ENCODE data around the gene NTM.

The NTM gene

DNA sequence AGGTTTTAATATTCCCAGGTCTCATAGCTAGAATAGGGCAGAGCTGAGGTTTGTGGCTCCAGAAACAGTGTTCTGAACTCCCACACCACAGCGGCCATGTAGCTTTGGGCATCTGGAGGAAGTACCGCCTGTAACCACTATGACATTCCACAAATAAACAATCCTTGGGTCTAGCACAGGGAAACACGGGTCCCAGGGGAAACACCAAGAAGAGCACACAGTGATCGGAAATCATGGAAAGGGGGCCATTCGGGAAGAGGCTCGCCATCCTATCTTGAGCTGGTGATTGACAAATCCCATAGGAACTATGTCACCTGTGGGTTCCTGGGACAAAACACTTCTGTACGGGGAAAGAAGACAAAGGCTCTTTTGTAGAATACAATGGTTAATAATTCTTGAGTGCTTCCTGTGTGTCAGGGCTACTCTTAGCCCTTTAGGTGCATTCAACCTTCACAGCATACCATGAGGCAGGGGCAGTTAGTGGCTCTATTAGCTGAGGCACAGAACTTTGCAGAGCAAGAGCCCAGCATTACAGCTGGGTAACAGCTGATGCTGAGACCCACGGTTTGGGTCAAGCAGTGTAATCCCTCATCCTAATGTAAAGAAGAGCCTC lies 514.2 kb downstream of the NTM start:
- no peak for DNase-seq

DNA sequence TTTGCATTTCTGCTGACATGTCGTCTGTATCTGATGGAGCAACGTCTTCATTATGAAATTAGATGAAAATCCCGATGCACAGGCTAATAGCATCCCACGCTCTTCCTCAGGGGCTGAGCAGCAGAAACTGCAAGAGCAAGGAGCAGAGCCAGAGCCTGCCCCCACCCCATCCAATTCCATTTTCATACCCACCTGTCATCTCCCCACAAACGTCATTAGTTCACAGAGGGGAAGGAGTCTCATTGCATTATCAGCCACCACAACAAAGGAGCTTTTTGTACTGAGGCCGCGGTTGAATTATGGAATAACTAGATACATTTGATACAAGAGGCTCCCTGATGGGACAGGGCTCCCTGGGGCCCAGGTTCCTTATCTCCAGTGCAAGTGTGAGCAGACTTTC lies 515.0 kb downstream of the NTM start:
- DNase-seq, result no peak

DNA sequence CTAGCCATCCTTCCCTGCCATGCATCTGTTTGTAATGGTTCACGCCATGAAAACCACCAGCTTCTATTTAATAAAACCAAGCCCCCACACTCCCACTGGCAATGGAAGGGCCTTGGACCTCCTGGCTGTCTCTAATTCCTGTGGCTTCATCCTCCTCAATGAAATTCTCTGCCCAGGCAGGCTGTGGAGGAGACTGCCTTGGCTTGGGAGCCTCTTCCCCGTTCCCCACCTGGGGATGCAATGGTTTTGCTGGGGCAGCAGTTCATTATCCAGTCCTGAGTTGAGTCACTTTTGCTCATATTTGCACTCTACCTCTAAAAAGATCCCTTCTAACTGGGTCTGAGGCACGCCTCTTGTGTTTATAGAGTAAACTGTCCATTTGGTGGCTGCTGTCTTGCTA lies 515.8 kb downstream of the NTM start:
- DNase-seq, result no peak

DNA sequence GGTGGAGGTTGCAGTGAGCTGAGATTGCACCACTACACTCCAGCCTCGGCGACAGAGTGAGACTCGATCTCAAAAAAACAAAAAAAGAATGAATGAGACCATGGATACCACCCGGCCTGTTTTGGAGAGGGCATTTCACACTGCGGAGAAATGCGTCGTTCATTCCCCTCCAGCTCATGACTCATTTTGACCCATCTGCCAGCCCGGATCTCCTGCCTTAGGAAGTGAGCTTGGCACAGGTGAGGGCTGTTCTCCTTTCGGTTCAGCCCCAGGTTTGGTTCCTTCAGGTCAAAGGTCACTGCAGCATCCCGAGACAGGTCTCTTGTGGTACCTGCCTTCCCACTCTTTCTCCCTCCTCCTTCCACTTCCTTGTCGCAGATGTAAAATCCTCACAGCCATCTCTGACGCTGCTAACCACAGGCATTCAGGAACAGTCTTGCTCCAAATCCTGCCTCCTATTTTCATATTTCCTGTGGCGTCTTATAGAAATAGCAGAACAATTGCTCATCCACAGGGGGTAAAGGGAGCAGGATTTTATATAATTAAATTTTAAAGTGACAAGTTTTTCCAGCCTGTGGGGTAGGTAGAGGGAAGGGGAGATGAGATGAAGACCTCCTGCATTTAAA lies 517.9 kb downstream of the NTM start:
- no peak for DNase-seq

DNA sequence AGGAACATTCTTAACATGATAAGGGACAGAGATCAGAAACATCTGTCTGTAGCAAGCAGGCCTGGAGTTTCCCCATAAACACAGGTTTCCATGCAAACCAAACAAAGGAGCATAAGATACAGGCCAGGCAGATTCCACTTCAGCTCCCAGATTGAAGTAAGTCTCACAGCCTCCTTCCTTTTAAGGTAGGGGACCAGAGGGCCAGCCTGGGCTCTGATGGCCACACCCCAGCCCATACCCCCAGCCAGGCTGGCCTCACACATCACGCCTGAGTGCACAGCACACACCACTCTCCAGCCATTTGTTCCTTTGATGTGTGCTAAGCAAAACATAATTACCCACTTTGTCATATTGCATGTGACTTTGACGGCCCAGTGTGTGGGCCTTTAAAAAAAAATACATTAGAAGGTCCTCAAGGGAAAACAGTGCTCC lies 518.7 kb downstream of the NTM start:
- no peak for DNase-seq

DNA sequence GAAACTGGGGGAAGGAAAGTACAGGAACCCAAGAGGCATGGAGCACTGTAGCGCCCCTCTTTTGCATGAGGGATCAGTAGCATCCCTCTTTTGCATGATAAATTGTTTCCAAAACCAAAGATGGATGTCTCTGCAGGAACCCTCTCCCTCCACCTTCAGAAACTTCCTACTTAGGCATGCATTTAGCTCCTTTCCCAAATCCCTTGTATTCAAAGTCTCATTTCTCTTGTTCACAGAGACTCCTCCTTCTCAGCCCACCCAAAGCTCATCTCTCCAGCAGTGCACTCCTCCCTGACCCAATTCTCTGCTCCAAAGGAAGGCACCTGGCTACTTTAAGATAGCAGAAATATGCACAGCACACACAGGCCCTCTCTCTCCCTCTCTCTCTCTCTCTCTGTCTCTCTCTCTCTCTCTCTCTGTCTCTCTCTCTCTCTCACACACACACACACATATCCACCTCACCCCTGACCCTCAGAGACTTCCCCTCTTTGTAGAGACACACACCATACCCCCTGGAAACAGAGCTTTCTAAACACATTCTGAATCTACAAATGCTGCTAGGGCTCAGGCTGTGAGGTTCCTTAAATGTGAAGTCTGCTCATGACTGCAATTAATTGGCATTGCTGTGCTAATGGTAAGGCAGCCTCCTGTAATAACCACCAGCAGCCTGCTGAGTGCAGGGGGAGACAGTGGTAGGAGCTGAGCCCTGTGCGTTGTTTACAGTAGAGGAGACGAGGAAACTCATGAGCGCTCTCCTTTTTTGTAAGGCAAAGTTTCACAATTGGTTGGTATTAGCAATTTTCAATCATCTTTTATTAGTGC lies 519.6 kb downstream of the NTM start:
- DNase-seq, result no peak

DNA sequence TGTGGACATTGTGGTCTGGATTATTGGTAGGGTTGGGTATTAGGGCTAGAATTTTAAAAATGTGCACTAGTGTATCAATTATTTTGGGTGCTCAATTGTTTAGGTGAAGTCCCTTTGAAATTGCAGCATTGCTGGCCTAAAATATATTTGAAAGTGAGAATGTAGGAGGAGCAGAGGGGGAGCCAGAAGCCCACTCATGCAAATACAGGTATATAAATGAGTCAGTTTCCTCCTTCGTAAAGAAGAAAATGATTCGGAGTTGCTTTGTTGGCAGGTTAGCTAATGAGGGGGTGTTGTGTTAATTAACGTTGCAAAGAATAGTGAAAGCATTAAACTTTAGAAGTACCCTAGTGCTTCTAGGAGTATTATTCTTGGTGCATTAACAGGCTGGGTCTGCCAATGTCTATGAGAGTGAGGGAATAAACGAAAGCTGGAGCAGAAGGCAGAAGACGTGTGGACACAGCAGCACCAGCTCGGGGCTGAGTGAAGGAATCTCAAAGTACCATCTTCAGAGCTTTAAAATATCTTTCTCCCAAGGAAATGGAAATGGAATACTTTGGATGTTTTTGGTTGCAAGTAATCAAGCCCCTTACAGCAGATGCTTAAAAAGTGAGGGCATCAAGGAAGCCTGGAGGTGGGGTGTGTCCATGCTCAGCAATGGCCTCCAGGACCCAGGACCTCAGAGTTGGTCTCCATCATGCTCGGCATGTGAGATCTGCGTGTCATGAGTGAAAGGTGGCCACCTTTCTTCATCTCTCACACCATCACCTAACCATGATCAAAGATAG lies 522.9 kb downstream of the NTM start:
- DNase-seq, result no peak

DNA sequence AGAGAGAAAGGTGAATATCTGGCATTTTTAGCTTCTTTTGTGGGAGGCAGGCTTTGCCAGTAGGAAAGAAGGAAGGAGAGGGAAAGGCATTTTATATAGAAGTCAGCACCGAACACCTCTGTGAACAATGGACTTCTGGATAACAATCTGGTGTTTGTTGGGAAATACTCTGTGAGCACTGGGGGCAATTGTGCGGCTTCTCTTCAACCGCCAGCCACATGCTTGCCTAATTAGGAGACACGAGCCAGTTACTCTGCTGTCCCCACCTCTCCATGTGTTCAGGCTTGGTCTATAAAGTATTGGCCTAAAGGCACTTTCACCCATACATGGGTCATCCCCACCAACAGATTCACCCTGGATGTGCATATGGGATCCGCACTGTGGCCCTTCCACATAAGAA lies 523.6 kb downstream of the NTM start:
- DNase-seq, result no peak

DNA sequence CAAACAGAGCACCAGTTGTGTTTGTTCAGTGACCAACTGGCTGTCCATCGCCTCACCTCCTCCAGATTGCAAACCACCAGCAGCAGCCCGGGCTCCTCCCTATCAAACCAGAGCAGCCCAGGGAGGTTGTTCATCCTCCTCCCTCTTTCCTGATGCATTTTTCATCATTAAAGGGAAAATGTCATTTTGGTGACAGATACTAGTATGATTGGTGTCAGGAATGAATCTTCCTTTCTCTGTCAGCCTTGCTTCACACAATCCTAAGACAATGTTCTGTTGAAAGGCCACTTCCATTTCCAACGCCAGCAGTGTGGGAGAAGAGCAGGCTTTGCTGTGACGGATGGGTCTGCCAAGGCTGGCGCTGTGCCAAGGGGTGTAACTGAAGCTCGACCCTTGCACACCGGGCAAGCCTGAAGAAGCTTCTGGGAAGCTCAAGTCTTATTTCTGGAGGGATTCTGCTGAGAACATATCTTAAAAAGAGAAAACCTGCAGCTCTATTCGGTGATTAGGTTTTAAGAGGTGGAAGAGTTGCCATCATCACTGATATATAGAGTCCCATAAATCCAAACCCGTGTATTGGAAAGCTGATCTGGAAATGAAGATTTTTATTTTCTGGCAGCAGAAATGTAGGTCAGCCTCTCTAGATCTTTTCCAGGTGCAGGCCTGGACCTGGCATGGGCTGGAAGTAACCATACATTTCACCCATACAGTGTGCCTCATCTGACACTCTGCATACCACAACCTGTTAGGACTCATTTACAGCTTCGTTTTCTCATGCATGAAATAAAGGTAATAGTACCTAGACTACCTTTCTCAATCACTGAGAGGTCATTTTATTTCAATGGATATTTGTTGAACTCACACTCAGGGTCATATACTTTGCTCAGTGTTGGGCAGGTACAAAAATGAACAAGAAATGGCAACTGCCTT lies 524.5 kb downstream of the NTM start:
- no peak for DNase-seq

DNA sequence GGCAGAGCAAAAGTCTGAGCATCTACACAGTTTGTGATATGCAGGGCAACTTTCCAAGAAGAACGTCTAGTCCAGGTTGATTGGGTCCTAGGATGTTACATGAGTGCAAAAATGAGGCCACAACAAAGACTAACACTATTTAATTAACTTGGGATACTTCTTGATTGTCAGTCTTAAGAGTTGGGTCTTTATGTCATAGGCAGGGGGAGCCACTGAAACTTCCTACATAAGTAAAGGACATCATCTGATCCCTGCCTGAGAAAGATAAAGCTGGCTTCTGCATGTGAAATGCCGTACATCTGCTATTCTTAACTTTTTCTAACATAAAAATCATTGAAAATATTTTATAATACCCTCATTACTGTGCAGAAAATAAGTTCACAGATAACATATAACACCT lies 525.5 kb downstream of the NTM start:
- no peak for DNase-seq

DNA sequence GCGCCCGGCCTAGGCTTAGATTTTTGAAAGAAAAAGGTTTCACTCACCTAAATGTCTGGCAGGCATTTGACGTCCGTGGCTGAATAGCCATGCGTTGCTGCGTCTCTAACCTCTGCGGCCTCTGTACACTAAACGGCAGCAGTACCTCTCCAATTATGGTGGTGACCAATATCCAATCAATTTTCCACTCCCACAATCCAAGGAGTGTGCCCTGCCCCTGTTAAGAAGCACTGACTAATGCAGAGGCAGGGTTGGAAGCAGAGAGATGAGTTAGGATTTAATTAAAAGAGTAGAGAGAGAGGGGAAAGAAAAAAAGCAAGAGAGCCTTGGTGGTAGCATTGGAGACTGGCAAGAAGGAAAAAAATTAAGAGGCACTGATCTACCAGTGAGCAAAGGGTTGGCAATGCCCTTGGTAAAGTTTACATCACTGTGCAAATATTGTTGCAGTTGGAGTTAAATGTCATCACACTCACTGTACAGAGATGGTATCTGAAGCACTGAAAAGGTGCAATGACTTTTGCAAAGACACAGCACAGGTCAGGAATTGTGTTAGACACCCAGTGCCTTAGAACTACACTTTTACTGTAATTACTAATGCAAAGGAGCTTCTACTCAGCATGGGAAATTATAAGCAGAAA lies 526.7 kb downstream of the NTM start:
- no peak for DNase-seq

DNA sequence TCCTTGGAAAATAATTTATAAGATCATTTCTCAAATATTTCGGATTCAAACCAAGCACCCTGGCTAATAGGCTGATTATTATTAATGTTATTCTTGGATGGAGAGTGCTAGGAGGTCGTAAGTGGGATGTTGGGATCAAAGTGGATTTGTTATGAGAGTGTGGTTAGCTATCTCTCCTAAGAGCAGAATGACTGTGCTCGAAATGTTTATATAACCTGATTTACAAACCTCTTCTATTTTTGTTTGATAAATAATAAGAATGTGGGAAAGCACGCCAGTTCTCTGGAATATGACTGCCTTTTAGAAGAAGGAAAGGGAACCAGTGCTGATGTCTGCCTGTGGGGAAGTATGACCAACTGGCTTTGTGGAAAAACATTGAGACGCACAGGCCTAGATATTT lies 527.5 kb downstream of the NTM start:
- DNase-seq, result no peak

DNA sequence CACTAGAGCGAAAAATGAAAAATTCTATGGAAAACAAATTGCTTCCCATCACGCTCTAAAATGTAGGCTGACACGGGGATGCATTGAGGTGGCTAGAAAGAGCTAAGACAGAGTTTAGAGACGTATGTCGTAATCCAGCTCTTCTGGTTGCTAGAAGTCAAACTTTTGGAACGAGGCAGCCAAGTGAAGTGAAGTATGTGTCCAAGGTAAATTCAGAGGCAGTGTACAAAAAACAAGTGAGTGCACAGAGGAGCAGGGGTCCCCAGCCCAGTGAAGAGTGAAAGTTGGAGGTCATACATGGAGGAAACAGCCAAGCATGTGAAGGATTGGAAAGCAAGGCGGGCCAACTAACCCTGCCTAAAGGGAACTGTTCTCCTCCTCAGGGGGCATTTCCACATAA lies 528.5 kb downstream of the NTM start:
- DNase-seq, result no peak

DNA sequence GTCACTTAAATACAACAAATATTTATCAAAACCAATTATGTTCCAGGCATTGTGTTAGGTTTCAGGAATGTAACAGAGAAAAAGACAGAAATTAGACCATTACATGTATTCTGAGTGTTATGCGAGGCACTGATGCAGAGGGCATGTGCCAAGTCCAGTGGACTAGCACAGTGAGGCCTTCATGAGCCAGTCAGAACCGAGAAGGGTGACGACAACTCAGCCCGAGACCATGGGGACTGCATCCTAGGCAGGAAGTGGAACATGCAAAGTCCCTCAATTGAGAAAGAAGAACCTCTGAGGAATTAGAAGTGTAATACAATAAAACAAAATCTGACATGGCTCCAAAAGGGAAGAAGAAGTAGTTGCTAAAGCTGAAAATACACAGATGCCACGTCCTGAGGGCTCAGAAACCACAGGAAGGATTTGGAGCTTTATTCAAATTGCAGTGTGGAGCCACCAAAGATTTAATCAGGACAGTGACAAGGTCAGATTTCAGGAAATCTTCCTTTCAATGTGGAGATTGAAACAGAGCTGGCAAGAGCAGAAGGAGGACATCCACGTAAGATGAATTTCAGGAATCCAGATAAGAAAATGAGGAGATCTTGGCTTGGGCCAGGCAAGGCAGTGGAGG lies 529.6 kb downstream of the NTM start:
- no peak for DNase-seq

DNA sequence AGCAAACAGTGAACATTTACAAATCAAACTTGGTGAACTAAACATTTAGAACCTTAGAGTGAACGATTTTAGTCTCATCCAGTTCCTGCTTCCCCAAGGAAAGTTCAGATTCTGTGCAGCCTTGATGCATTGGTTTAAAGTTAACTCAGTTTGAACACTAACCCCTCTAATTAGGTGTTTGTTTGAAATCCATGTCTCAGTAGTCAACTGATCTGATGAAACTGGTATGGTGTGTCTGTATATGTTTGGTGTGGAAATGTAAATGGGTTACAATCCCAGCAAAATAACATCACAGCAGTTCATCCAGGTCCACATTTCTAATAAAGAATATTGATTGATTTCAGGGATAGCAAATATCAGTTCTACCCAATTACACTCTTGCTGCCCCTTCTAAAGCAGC lies 532.0 kb downstream of the NTM start:
- no peak for DNase-seq

DNA sequence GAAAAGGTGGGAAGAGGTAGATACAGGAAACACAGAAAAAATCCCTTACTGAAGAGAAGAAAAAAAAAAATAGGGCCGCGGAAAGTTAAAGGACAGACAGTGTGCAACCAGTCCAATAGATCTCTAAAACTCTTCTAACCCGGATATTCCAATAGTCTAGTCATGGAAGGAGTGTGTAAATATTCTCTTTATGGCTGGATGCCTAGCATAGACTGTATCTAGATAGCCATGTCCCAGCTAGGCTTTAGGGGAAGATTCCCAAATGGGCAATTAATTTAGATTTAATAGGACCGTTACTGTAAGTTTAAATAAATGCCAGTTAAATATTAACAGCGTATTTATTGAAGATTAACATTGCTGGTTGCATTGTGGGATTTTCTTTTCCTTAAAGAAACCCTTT lies 532.7 kb downstream of the NTM start:
- DNase-seq, result no peak

DNA sequence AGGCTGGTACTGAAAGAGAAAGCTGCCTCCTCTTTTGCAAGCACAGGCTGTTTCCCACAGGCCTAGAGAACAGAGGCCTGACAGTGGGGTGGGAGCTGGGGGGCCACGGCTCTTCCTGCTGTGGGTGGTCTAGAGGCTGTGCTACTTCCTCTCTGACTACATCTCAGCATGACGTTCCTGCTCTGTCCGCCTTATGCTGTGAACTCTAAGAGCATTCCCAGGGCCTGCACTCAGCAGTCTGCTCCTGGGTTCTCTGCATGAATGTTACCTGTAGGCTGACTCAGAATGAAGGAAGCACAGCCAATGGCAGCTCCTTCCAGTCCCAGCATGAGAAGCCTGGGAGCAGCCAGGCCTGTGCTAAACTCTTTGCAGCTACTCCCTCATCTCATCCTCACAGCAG lies 534.3 kb downstream of the NTM start:
- DNase-seq, result no peak

DNA sequence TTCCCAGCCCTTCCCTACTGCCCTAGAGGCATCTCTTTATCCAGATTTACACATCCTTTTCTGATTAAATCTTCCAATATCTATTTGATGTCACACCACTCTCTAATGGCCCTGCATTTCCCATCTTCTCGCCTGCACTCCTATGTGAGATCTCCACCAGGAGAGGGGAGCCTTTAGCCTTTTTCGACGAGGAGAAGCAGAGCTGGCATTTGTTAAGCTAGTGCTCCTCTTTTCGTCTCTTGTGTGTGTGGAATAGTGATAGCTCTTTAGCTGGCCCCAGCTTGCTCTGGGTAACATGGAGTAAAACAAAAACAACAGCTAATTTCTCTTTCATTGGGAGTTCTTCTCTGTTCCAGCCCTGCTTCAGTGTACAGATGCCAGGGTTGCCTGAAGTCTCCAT lies 536.5 kb downstream of the NTM start:
- no peak for DNase-seq

DNA sequence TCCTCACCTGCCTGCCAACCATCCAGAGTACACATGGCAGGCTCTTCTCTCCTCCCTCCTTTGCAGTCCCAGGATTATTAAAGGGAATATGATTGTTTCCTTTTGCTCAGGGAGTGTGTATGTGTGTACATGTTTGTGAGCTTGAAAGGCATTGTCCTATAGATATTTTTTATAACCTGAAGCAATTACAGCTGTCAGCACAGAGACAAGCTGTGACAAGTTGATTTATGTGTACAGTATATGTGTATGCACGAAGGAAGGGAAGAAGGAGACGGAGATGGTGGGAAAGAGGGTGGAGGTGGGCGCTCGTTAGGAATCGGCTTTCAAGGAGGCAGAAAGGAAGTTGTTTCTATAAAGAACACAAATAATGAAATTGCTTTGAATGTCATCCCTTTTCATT lies 537.0 kb downstream of the NTM start:
- no peak for DNase-seq

DNA sequence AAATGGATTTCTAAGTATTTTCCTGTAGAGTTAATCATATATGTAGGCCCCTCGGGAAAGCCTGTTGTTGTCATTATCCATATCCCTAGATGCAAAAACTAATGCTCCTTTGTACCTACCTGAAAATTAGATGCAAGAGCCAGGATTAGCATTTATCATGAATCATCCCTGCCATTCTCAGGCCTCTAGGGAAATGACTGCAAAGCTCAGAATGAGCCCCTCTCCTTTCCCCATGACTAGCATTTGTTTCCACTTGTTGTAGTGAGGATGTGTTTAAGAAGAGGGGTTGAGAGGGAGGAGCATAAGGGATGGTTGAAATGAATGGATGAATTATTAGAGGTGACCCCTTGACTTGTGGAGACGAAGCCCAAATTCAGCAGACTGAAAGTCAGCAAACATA lies 537.9 kb downstream of the NTM start:
- DNase-seq, result no peak

DNA sequence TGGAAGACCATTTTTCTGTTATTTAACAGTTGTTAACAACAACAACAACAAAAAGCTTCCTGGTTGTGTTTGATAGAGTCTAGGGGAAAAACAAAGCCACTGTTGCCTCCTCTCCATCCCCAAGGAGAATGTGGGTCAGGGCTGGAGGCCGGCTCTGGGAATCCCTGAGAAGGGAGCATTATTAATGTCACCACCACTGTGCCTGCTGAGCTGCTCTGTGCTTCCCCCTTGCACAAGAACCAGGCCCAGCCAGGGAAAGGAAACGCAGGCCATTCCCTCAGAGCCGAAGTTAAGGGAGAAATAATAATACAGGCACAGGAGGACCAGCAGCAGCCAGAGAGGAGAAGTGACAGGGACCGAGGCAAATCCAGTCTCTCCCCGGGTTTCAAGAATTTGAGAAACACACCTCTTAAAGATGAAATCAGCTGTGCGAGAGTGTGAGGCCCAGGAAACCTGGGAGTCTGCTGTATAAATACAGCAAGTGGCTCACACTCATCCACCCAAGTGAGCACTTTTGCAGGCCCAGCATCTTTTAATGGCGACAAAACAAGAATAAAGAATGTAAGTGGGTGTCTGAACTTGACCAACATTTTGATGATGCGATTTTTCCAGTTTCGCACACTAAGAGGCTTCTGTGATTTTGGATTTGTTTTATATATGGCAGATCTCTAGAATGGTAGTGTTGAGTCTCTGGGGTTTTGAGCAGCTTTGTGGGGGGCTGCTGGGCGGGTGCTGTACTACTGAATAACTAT lies 539.2 kb downstream of the NTM start:
- no peak for DNase-seq
